Hepatocyte (in vitro differentiated cells): Measurements from ENCODE around the gene ADAP1. TPM values are rescaled to one million over a fixed set of nuclear protein-coding genes. Genes with fewer than 3 reads are reported as not detected.

Experiments
- DNase-seq: peaks from one replicate; pipeline ENCODE4 v3.0.0-alpha.2; 2016; ENCODE audit warnings: low spot score
- H2AFZ ChIP-seq: fragments of 200-600 bp; sonication (generic); 2 replicates; pipeline ENCODE4 v1.6.0; 2016; ENCODE audit warnings: antibody characterized with exemption, mild to moderate bottlenecking
- H3K27ac ChIP-seq: fragments of 200-600 bp; sonication (generic); 2 replicates; pipeline ENCODE4 v1.5.1; 2016; ENCODE audit warnings: mild to moderate bottlenecking
- H3K27me3 ChIP-seq: fragments of 200-600 bp; sonication (generic); 2 replicates; pipeline ENCODE4 v1.6.1; 2016
- H3K36me3 ChIP-seq: fragments of 200-600 bp; sonication (generic); replicated peaks from 2 replicates; pipeline ENCODE4 v1.5.1; 2016; ENCODE audit warnings: low read depth; ENCODE audit not compliant: insufficient read depth
- H3K4me1 ChIP-seq: fragments of 200-600 bp; sonication (generic); 2 replicates; pipeline ENCODE4 v1.5.1; 2016; ENCODE audit warnings: mild to moderate bottlenecking, moderate library complexity; ENCODE audit not compliant: insufficient read depth
- H3K4me2 ChIP-seq: fragments of 200-600 bp; sonication (generic); 2 replicates; pipeline ENCODE4 v1.6.0; 2016
- H3K4me3 ChIP-seq: fragments of 200-600 bp; sonication (generic); 2 replicates; pipeline ENCODE4 v1.5.1; 2016; ENCODE audit warnings: mild to moderate bottlenecking
- H3K79me2 ChIP-seq: fragments of 200-600 bp; sonication (generic); 2 replicates; pipeline ENCODE4 v1.6.0; 2017; ENCODE audit warnings: mild to moderate bottlenecking
- H3K9me2 ChIP-seq: fragments of 200-600 bp; sonication (generic); replicated peaks from 2 replicates; pipeline ENCODE4 v1.6.0; 2017; ENCODE audit warnings: mild to moderate bottlenecking; ENCODE audit not compliant: insufficient read depth
- H3K9me3 ChIP-seq: fragments of 200-600 bp; sonication (generic); 2 replicates; pipeline ENCODE4 v1.5.1; 2016; ENCODE audit warnings: low read depth, mild to moderate bottlenecking
- H4K20me1 ChIP-seq: fragments of 200-600 bp; sonication (generic); 2 replicates; pipeline ENCODE4 v1.6.0; 2016; ENCODE audit warnings: mild to moderate bottlenecking; ENCODE audit not compliant: insufficient read depth, poor library complexity, severe bottlenecking
- CTCF ChIP-seq: fragments of 200-600 bp; sonication (generic); IDR thresholded peaks from 2 replicates; pipeline ENCODE4 v1.5.1; 2016; ENCODE audit warnings: antibody characterized with exemption, mild to moderate bottlenecking; ENCODE audit not compliant: poor library complexity
- EZH2 ChIP-seq: fragments of 200-600 bp; sonication (generic); IDR thresholded peaks from 2 replicates; pipeline ENCODE4 v1.6.1; 2016; ENCODE audit warnings: antibody characterized with exemption, mild to moderate bottlenecking, borderline replicate concordance
- EZH2phosphoT487 ChIP-seq: fragments of 200-600 bp; sonication (generic); IDR thresholded peaks from one replicate; pipeline ENCODE4 v1.6.1; 2018; ENCODE audit warnings: antibody characterized with exemption, mild to moderate bottlenecking, low read depth, moderate library complexity; ENCODE audit not compliant: unreplicated experiment, severe bottlenecking
- WGBS: methylation state at CpG from one replicate; pipeline ENCODE4 v1.1.6; 2016; ENCODE audit warnings: low lambda C conversion rate; ENCODE audit errors: missing lambda C conversion rate; 5-methylcytosine and 5-hydroxymethylcytosine counted together
- polyA plus RNA-seq: library from polyadenylated mRNA; unstranded; fragments of >200 nt; fragmentation: Nextera tagmentation; extraction: Ambion mirVana; gene quantifications from 2 replicates; pipeline ENCODE4 v1.2.1, GENCODE V29; 2016
- total RNA-seq: library from RNA; depleted of rRNA; stranded (reverse); fragments of >200 nt; gene quantifications from 2 replicates; pipeline ENCODE4 v1.2.3, GENCODE V29; 2014

The ADAP1 gene
- total and polyA plus RNA-seq, 2 experiments from 2014 or later, result 25.6 to 35.7 TPM

GRCh38 chr7:885893-886625, 68.4 kb downstream of the ADAP1 start:
- no peak overlapping the region for H3K4me3 ChIP-seq
- no peaks in the 10 kb centered on the region for H3K4me1 ChIP-seq
- no peak overlapping the region for H3K4me2 ChIP-seq
- DNase-seq, result no peak
- no peaks in the 10 kb centered on the region for H3K9me2 ChIP-seq
- no peaks in the 10 kb centered on the region for H3K9me3 ChIP-seq
- 93% methylated on average over 30 of the region's 30 CpGs for WGBS
- H4K20me1 ChIP-seq, result peaks cover 85% of the 10 kb centered on the region
- no peaks in the 10 kb centered on the region for H3K36me3 ChIP-seq
- H3K79me2 ChIP-seq, result peaks cover 84% of the 10 kb centered on the region
- no peaks in the 10 kb centered on the region for H3K27me3 ChIP-seq
- TF ChIP-seq EZH2 (no peak), CTCF (no peak), EZH2phosphoT487 (no peak)
- no peak overlapping the region for H2AFZ ChIP-seq
- no peak overlapping the region for H3K27ac ChIP-seq

- Histone ChIP-seq H4K20me1 (peaks cover 92% of the 10 kb centered on the region), H3K27me3 (no peaks in the 10 kb centered on the region), H3K4me1 (no peaks in the 10 kb centered on the region), H3K27ac (no peak overlapping the region), H3K36me3 (no peaks in the 10 kb centered on the region), H3K4me2 (no peak overlapping the region), H3K9me3 (no peaks in the 10 kb centered on the region), H2AFZ (no peak overlapping the region), H3K79me2 (peaks cover 91% of the 10 kb centered on the region), H3K9me2 (no peaks in the 10 kb centered on the region), H3K4me3 (no peak overlapping the region)
- TF ChIP-seq EZH2, result no peak
- no peak for TF ChIP-seq EZH2phosphoT487
- no peak for TF ChIP-seq CTCF
- no peak for DNase-seq
- 95% methylated on average over 19 of the region's 25 CpGs for WGBS
These were observed 69.1 kb downstream of the ADAP1 start for GRCh38 chr7:885261-885892.

GRCh38 chr7:884191-885003, 70.1 kb downstream of the ADAP1 start:
- H3K4me3 ChIP-seq, result no peak overlapping the region
- no peak for DNase-seq
- H3K27ac ChIP-seq, result no peak overlapping the region
- TF ChIP-seq EZH2 (no peak), EZH2phosphoT487 (no peak), CTCF (no peak)
- H3K79me2 ChIP-seq, result peaks cover 100% of the 10 kb centered on the region
- H3K9me2 ChIP-seq, result no peaks in the 10 kb centered on the region
- no peaks in the 10 kb centered on the region for H3K9me3 ChIP-seq
- no peaks in the 10 kb centered on the region for H3K27me3 ChIP-seq
- H4K20me1 ChIP-seq, result peaks cover 100% of the 10 kb centered on the region
- H3K36me3 ChIP-seq, result no peaks in the 10 kb centered on the region
- no peak overlapping the region for H2AFZ ChIP-seq
- 92% methylated on average over 31 of the region's 31 CpGs for WGBS
- H3K4me1 ChIP-seq, result no peaks in the 10 kb centered on the region
- no peak overlapping the region for H3K4me2 ChIP-seq
